Measurements from ENCODE around the gene GBP6. TPM values are rescaled to one million over a fixed set of nuclear protein-coding genes. Genes with fewer than 3 reads are reported as not detected.

GBP6 gene
- not detected for total RNA-seq

DNA sequence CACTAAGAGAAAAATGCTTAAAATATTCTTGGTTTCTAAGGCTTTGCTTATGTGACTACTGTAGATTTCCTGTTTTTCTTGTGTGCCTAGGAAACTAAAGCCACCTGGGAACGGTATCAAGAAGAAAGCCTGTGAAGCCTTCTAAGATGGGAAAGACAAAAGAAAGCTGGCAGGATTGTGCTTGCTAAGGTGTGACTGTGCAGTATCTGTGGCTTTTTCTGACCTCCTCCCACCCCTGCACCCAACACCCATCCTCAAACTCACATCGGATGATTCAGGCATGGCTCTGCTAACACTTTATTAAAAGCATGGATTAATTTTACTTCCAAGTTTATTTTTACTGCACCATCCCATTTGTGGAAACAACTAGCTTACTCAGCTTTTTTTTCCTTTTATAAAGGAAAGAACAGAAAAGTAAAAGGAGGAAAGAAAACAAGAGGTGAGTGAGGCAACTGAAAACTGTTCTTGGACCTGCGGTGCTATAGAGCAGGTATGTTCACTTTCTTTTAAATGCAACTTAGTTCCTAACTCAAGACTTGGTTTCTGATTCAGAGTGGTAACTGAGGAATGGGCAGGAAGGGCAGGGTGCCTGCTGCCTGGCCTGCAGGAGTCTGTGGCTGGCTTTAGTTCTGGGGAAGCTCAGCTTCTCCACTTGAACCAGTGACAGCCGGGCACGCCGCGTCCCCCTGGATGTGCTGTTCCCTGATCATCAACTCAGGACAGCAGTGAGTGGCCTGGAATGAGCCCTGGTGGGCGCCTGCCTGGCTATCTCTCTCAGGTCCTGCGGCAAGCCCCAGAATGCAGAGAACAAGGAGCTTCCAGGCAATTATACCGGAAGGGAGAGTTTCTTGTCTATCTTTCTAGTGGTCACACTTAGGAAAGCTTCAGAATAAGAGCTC lies at the start of gene GBP6:
Gene GBP6, plus strand, starts transcription at position 422 of the 899 bp plus-strand sequence. CDS start 4,493 bp downstream, outside the sequence.
- WGBS, 2 donors = 57 to 59% methylated on average over 10 of the region's 10 CpGs
- no peaks in the 10 kb centered on the region for H3K27me3 ChIP-seq
- TF ChIP-seq EP300 (IDR thresholded peaks at IDR 0.05) = no peak
- no peak for TF ChIP-seq POLR2A (IDR thresholded peaks at IDR 0.05)
- TF ChIP-seq CTCF (IDR thresholded peaks at IDR 0.05) = no peak
- H3K4me1 ChIP-seq = peaks cover 0 to 14% (median 4%) of the 10 kb centered on the region in 4 donors
- no peak within 1 kb of the TSS for H3K4me3 ChIP-seq
- H3K27ac ChIP-seq = no peak within 1 kb of the TSS
- H3K36me3 ChIP-seq = no peaks in the 10 kb centered on the region
- H3K9me3 ChIP-seq = no peaks in the 10 kb centered on the region
- no peak for DNase-seq (ENCODE audit: low spot score in 2 of 2)

DNA sequence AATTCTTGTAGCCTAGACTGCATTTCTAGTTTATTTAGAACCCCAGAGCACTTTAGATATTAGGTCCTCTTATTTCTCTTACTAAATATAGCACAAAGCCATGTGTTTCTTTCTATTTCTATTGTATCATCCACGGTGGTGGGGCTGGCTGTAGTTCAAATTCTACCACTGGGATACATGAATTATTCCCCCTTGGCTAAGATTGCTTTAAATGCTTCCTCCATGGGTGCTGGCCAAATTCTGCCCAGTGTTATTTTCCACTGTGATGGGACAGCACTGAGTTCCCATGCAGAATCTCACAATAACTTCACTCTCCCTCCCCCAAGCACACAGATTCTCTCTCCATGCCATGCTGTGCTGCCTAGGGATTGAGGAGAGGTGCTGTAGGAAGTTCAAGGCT lies 41.5 kb upstream of the GBP6 start:
- 5 to 9% methylated on average over 1 of the region's 1 CpG for WGBS, 2 donors
- Histone ChIP-seq H3K4me1 (no peaks in the 10 kb centered on the region), H3K9me3 (peaks cover 0 to 18% (median 4%) of the 10 kb centered on the region in 4 donors), H3K4me3 (no peak overlapping the region), H3K27ac (no peak overlapping the region), H3K36me3 (no peaks in the 10 kb centered on the region), H3K27me3 (no peaks in the 10 kb centered on the region)
- no peak for TF ChIP-seq CTCF (IDR thresholded peaks at IDR 0.05)
- TF ChIP-seq EP300 (IDR thresholded peaks at IDR 0.05) = no peak
- TF ChIP-seq POLR2A (IDR thresholded peaks at IDR 0.05) = no peak
- no peak for DNase-seq (ENCODE audit: low spot score in 2 of 2)

DNA sequence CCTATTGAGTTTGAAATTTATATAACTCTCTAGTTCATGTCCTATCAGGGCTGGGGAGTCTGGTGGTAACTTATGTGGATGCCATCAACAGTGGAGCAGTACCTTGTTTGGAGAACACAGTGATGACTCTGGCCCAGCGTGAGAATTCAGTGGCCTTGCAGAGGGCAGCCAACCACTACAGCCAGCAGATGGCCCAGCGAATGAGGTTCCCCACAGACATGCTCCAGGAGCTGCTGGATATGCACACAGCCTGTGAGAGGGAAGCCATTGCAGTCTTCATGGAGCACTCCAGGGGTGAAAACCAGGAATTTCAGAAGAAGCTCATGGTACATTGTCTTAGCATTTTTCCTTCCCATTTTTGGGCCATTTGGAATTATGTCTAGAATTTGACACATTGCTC lies 32.0 kb upstream of the GBP6 start:
- 78 to 94% methylated on average over 2 of the region's 2 CpGs for WGBS, 2 donors
- TF ChIP-seq CTCF (IDR thresholded peaks at IDR 0.05) = no peak
- TF ChIP-seq EP300 (IDR thresholded peaks at IDR 0.05) = no peak
- no peak for TF ChIP-seq POLR2A (IDR thresholded peaks at IDR 0.05)
- no peak overlapping the region for H3K4me3 ChIP-seq
- peaks cover 0 to 3% (median 0%) of the 10 kb centered on the region in 4 donors for H3K9me3 ChIP-seq
- no peak for DNase-seq (ENCODE audit: low spot score in 2 of 2)
- no peaks in the 10 kb centered on the region for H3K27me3 ChIP-seq
- H3K27ac ChIP-seq = no peak overlapping the region
- H3K36me3 ChIP-seq = no peaks in the 10 kb centered on the region
- no peaks in the 10 kb centered on the region for H3K4me1 ChIP-seq

DNA sequence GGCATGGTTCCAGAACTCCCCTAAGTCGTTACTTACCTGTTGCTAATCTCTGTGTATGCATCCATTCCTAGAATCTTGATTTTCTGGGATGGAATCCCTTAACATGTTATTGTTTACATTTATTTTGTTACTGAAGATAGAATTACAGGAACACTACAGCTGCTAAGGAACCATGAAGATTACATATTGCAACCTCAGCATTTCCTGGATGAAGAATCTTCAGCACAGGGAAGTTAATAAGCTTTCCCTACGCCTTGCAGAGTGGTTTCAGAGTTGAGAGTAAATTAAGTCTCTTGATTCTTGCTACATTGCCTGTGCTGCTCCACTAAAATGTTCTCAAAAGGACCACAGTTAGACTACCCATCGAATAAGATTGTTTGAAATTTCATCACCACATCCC lies 31.4 kb upstream of the GBP6 start:
- DNase-seq (ENCODE audit: low spot score in 2 of 2) = no peak
- 48 to 53% methylated on average over 3 of the region's 3 CpGs for WGBS, 2 donors
- Histone ChIP-seq H3K9me3 (peaks cover 0 to 3% (median 0%) of the 10 kb centered on the region in 4 donors), H3K36me3 (no peaks in the 10 kb centered on the region), H3K4me1 (no peaks in the 10 kb centered on the region), H3K27ac (no peak overlapping the region), H3K27me3 (no peaks in the 10 kb centered on the region), H3K4me3 (no peak overlapping the region)
- no peak for TF ChIP-seq EP300 (IDR thresholded peaks at IDR 0.05)
- TF ChIP-seq CTCF (IDR thresholded peaks at IDR 0.05) = no peak
- no peak for TF ChIP-seq POLR2A (IDR thresholded peaks at IDR 0.05)

DNA sequence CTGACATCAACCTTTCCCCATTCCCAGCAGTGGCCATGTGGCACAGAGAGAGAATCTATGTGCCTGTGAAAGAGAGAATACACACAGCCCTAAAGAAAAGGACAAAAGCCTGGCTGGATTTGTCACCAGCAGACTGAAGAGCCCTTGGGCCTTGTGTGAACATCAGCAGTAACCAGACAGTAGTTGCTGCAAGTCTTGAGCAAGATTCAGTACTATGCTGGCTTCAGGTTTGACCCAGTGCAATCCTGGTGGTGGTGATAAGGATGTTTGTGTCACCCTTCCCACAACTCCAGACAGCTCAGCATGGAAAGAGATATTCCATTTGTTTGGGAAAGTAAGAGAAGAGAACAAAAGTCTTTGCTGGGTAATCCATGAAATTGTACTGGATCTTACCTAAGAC lies 28.4 kb upstream of the GBP6 start:
- Histone ChIP-seq H3K4me1 (no peaks in the 10 kb centered on the region), H3K27ac (no peak overlapping the region), H3K36me3 (no peaks in the 10 kb centered on the region), H3K9me3 (peaks cover 0 to 3% (median 0%) of the 10 kb centered on the region in 4 donors), H3K27me3 (no peaks in the 10 kb centered on the region), H3K4me3 (no peak overlapping the region)
- no peak for DNase-seq (ENCODE audit: low spot score in 2 of 2)
- no peak for TF ChIP-seq POLR2A (IDR thresholded peaks at IDR 0.05)
- TF ChIP-seq CTCF (IDR thresholded peaks at IDR 0.05) = no peak
- TF ChIP-seq EP300 (IDR thresholded peaks at IDR 0.05) = no peak

All from tibial nerve (tissue), 4 donors.